HG03378 (cell line): Measurements from ENCODE around the gene ZNF286A.
"Not testable (repeated sequence)": the region's sequence is repeated elsewhere in the genome, so short reads cannot be mapped to it uniquely, and the experiment has no call there.

Source experiments
- ATAC-seq: cut with Tn5 transposase; IDR thresholded peaks from one replicate; pipeline ENCODE4 v1.9.1; 2021; ENCODE audit warnings: mild to moderate bottlenecking, moderate library complexity; ENCODE audit not compliant: unreplicated experiment

The ZNF286A gene

DNA sequence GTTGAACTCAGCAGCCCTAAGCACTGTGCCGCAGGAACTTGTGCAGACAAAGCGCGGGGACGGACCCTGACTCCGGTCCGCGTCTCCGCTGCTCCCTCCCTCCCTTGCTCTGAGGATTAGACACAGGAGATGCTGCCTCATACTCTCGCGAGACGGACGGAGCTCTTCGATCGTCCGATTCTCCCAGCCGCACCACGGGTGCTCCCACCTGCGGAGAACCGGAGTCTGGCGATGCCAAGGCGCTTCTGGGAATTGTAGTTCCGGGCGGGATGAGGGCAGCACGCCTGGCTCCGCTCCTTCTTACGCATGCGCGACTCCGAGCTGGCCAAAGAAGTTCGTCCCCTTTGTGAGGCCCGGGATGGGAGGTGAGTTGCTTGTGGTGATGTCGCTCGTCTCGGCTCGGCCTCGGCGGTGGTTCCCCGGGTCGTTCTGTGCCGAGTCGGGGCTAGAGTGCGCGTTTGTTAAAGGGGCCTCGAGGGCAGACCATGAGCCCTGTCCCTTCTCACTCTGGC, at the start of gene ZNF286A:
ZNF286A (plus strand) TSS at position 340 of the 512 bp plus-strand sequence. CDS start 578 bp downstream, outside the sequence.
- peak; percentile 97 for ATAC-seq

- ATAC-seq = no peak
These were observed 49.6 kb upstream of the ZNF286A start for GRCh38 chr17:15649861-15650421.

GRCh38 chr17:15650741-15651582, 48.6 kb upstream of the ZNF286A start:
- ATAC-seq = no peak

- peak; percentile 93 for ATAC-seq
These were observed 47.9 kb upstream of the ZNF286A start for GRCh38 chr17:15651583-15652110.

- no peak for ATAC-seq
These were observed 46.6 kb upstream of the ZNF286A start for GRCh38 chr17:15652960-15653359.

- not testable (repeated sequence) for ATAC-seq
These were observed 45.2 kb upstream of the ZNF286A start for GRCh38 chr17:15654401-15654800.

- ATAC-seq = no peak
These were observed 44.5 kb upstream of the ZNF286A start for GRCh38 chr17:15654886-15655561.

DNA sequence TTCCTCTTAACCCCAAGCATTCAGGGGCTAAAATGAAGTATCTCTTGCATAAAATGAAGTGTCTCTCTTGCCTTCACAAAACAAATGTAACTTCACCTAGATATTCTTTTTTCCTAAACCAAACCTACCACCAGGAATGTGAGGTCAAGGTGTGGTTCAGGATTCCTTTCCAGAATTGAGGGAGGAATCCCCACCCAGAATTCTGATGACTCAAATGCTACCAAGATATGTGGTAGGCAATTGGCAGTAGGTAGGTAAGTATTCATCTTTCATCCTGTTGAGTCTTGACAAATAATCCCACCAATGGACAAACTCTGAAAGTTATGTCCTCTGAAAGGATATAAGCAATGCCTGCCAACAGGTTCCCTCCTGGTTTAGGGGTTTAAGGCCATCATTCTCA, 41.7 kb upstream of the ZNF286A start:
- ATAC-seq = no peak

DNA sequence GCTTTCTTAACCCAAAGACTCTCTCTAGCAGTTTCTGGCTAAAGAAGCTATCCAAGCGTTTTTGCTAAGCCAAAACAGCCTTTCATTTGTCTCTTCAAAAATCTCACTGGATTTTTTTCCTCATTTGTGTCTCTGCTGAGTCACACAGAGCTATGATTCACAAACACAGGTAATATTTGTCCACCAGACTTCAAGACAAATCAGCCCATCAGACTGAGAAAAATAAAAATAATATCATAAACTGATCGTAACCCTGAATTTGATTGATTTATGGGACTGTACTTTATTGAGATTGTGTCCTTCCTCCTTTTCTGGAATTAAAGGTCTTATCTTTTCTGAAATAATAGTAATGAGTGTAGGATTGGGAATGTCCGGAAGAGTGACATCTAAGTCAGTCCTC, 41.3 kb upstream of the ZNF286A start:
- ATAC-seq = no peak

DNA sequence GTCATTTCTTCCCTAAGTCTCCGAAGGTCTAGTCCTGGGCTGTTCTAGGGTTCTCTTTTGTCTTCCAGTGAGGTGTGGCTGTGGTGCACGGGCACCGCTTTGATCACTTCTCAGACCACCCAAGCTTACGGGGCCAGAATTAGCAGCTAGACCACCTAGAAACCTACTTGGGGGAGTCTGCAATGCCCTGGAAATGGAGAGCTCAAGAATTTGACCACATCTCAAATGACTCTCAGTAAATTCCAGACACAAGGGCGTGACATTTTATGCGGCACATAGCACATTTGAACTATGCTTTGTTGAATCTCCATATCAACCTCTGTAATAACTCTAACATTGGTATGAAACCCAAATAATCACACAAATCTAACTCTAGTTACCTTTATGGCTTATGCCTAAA, 40.3 kb upstream of the ZNF286A start:
- ATAC-seq = no peak

GRCh38 chr17:15659663-15660062, 39.9 kb upstream of the ZNF286A start:
- ATAC-seq = no peak

DNA sequence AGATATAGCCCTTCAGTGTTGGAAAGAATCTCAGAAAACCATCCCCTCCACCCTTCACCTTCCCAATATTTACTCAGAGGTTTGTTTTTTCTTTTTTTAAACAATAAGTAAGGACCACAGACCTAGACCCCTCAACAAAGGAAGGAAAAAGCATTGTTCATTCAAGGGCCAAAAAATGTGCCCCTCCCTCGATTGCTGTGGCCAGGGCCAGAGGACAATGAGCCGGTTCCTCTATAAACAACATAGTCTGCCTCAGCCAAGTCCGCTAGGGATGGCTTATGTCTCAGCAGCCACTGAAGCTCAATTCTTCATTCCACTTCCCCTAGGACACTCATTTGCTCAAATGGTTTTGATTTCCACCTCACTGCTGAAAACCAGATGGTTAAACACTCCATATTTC, 39.5 kb upstream of the ZNF286A start:
- no peak for ATAC-seq

GRCh38 chr17:15662681-15663080, 36.9 kb upstream of the ZNF286A start:
- ATAC-seq = no peak

- no peak for ATAC-seq
These were observed 36.4 kb upstream of the ZNF286A start for GRCh38 chr17:15663176-15663575.

GRCh38 chr17:15663691-15664090, 35.9 kb upstream of the ZNF286A start:
- ATAC-seq = no peak

- ATAC-seq = not testable (repeated sequence)
These were observed 30.0 kb upstream of the ZNF286A start for GRCh38 chr17:15669526-15669925.

DNA sequence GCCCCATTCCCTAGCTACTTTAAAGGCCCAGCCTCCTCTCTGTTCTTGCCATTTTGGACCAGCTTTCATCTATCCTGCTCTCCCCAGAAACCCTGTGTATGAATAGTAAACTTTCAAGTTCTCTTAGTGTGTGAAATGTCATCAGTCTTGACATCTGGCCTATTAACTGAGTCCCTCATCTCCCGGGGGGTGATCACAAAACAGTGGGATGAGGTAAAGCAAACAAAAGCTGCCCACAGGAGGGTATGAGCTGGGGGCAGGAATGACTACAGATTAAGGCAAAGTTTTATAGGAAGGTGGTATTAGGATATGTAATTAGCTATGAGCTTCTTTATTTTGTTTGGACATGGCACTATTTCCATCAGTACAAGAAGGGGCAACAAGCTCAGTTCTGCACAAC, 24.9 kb upstream of the ZNF286A start:
- not testable (repeated sequence) for ATAC-seq

DNA sequence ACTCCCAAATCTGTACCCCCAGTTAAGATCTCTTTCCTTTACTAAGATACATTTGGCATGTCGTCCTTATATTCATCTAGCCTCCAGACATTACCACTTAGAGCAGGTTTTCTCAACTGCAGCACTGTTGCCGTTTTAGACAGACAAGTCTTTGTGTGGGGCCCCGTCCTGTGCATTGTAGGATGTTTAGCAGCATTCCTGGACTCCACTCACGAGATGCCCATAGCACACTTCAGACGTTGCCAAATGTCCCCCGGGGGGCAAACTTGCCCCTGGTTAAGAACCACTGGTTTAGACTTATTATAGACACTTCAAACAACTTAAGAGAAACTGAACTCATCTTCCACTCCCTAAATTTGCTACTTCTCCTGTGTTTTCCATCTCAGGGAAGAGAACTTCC, 23.6 kb upstream of the ZNF286A start:
- not testable (repeated sequence) for ATAC-seq

- ATAC-seq = not testable (repeated sequence)
These were observed 16.4 kb upstream of the ZNF286A start for GRCh38 chr17:15683135-15683534.

DNA sequence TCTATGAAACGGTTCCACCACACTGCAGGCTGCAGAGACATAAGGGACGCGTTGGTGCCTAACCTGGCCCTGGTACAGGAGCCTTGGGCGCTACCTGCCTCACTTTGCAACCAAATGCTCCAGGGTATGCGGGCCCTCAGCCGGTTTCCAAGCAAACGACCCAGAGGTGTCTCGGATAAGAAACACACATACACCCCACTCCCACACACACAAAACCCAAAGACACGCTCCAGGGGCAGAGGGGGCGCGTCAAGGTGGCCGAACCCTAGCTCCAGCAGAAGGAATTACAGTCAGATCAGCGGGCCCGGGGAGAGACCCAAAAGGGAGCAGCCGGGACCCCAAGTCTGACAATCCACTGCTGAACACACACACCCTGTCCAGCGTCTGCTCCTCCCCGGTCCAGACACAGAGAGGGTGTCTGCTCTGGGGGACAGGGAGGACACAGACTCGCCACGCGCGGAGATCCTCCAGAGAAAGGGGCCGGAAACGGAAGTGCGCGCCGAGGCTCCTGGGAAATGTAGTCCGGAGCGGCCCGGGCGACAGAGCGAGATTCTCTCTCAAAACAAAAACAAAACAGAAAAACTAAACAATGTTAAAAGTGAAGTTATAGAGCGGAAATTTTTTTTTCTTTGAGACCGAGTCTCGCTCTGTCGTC, 15.6 kb upstream of the ZNF286A start, which contains the start of gene TRIM16:
TRIM16 (minus strand) TSS at position 488 of the 655 bp plus-strand sequence. CDS start 32,702 bp downstream, outside the sequence.
- peak; percentile 83 for ATAC-seq

- ATAC-seq = not testable (repeated sequence)
These were observed 12.1 kb upstream of the ZNF286A start for GRCh38 chr17:15687494-15687893.
